ENCODE data around the gene DMRTC2.

Gene DMRTC2

GRCh38 chr19:41845001-41845050 lies at the start of gene DMRTC2:
Gene DMRTC2, plus strand, starts transcription at chr19:41845042. Its CDS starts 2,387 bp downstream, at chr19:41847429.
- H3K36me3 ChIP-seq (ENCODE audit: control insufficient read depth, low read length): no peaks in the 10 kb centered on the region
- H3K79me2 ChIP-seq (ENCODE audit: control insufficient read depth, low read length): no peaks in the 10 kb centered on the region
- H3K4me3 ChIP-seq (ENCODE audit: low read length): no peak within 1 kb of the TSS
- no peak within 1 kb of the TSS for H3K4me2 ChIP-seq (ENCODE audit: low read length)
- H3K27ac ChIP-seq (ENCODE audit: low read depth, low read length): no peak within 1 kb of the TSS
- H3F3A ChIP-seq (ENCODE audit: control insufficient read depth, insufficient read depth): no peaks in the 10 kb centered on the region
- TF ChIP-seq CTCF (IDR thresholded peaks at IDR 0.05; ENCODE audit: low read depth, low read length, poor library complexity, severe bottlenecking) (no peak), EZH2phosphoT487 (IDR thresholded peaks at IDR 0.05; ENCODE audit: borderline replicate concordance, low read length) (no peak)
- no peaks in the 10 kb centered on the region for H4K20me1 ChIP-seq (ENCODE audit: control insufficient read depth, insufficient read depth, low read depth, low read length)
- H3K9me2 ChIP-seq (replicated peaks; ENCODE audit: control insufficient read depth, low read length): no peaks in the 10 kb centered on the region
- H3K27me3 ChIP-seq (ENCODE audit: control insufficient read depth, low read length): peaks cover 3% of the 10 kb centered on the region; the same call in 1 of the 2 replicates
- H3K9me3 ChIP-seq (ENCODE audit: control insufficient read depth, insufficient read depth, low read length): no peaks in the 10 kb centered on the region
- peaks cover 5% of the 10 kb centered on the region; the same call in 1 of the 2 replicates for H3K4me1 ChIP-seq (ENCODE audit: control insufficient read depth, low read length)

- Histone ChIP-seq H3K9me3 (ENCODE audit: control insufficient read depth, insufficient read depth, low read length) (peaks cover 3% of the 10 kb centered on the region; the same call in 1 of the 2 replicates), H3K27me3 (ENCODE audit: control insufficient read depth, low read length) (peaks cover 18% of the 10 kb centered on the region), H3K4me3 (ENCODE audit: low read length) (no peak within 1 kb of the TSS), H3K9me2 (replicated peaks; ENCODE audit: control insufficient read depth, low read length) (no peaks in the 10 kb centered on the region), H3K27ac (ENCODE audit: low read depth, low read length) (no peak within 1 kb of the TSS), H3K36me3 (ENCODE audit: control insufficient read depth, low read length) (no peaks in the 10 kb centered on the region), H3K4me2 (ENCODE audit: low read length) (no peak within 1 kb of the TSS), H3F3A (ENCODE audit: control insufficient read depth, insufficient read depth) (no peaks in the 10 kb centered on the region), H3K79me2 (ENCODE audit: control insufficient read depth, low read length) (no peaks in the 10 kb centered on the region), H3K4me1 (ENCODE audit: control insufficient read depth, low read length) (peaks cover under 1% of the 10 kb centered on the region; the same call in 1 of the 2 replicates), H4K20me1 (ENCODE audit: control insufficient read depth, insufficient read depth, low read depth, low read length) (no peaks in the 10 kb centered on the region)
- TF ChIP-seq CTCF (IDR thresholded peaks at IDR 0.05; ENCODE audit: low read depth, low read length, poor library complexity, severe bottlenecking) (no peak), EZH2phosphoT487 (IDR thresholded peaks at IDR 0.05; ENCODE audit: borderline replicate concordance, low read length) (no peak)
Measured at GRCh38 chr19:41796362-41796761, 48.5 kb upstream of the DMRTC2 start, which contains the start of gene CEACAM3. Gene CEACAM3, plus strand, starts transcription at chr19:41796587. Its CDS starts 91 bp downstream, at chr19:41796678.

GRCh38 chr19:41796901-41797300 lies 47.9 kb upstream of the DMRTC2 start:
- no peak for TF ChIP-seq EZH2phosphoT487 (IDR thresholded peaks at IDR 0.05; ENCODE audit: borderline replicate concordance, low read length)
- TF ChIP-seq CTCF (IDR thresholded peaks at IDR 0.05; ENCODE audit: low read depth, low read length, poor library complexity, severe bottlenecking): no peak
- no peak overlapping the region for H3K4me2 ChIP-seq (ENCODE audit: low read length)
- no peaks in the 10 kb centered on the region for H3K79me2 ChIP-seq (ENCODE audit: control insufficient read depth, low read length)
- H4K20me1 ChIP-seq (ENCODE audit: control insufficient read depth, insufficient read depth, low read depth, low read length): no peaks in the 10 kb centered on the region
- no peaks in the 10 kb centered on the region for H3K9me2 ChIP-seq (replicated peaks; ENCODE audit: control insufficient read depth, low read length)
- H3K4me1 ChIP-seq (ENCODE audit: control insufficient read depth, low read length): peaks cover 6% of the 10 kb centered on the region
- H3K27me3 ChIP-seq (ENCODE audit: control insufficient read depth, low read length): peaks cover 18% of the 10 kb centered on the region
- no peaks in the 10 kb centered on the region for H3K36me3 ChIP-seq (ENCODE audit: control insufficient read depth, low read length)
- H3F3A ChIP-seq (ENCODE audit: control insufficient read depth, insufficient read depth): no peaks in the 10 kb centered on the region
- H3K4me3 ChIP-seq (ENCODE audit: low read length): no peak overlapping the region
- H3K9me3 ChIP-seq (ENCODE audit: control insufficient read depth, insufficient read depth, low read length): peaks cover 7% of the 10 kb centered on the region; the same call in 1 of the 2 replicates
- no peak overlapping the region for H3K27ac ChIP-seq (ENCODE audit: low read depth, low read length)

Measured in DOHH2 (cell line).